VCaP (cell line): ENCODE measurements around the gene TAC1.

Experiments used
- H3K27ac ChIP-seq: fragments of 450-650 bp; 2 replicates; pipeline ENCODE4 v1.5.1; 2017
- CTCF ChIP-seq: fragments of 450-650 bp; conservative IDR thresholded peaks from 2 replicates; pipeline ENCODE4 v1.5.1; 2017; ENCODE audit warnings: mild to moderate bottlenecking, moderate library complexity

The TAC1 gene

GRCh38 chr7:97733276-97734161 is 1.6 kb downstream of the TAC1 start:
- TF ChIP-seq CTCF = no peak
- peak overlapping the region; percentile 16; the same call in 1 of the 2 replicates for H3K27ac ChIP-seq

GRCh38 chr7:97734255-97734654 is 2.4 kb downstream of the TAC1 start:
- TF ChIP-seq CTCF = no peak

GRCh38 chr7:97735075-97735474 is 3.2 kb downstream of the TAC1 start:
- no peak for TF ChIP-seq CTCF

More at GRCh38 chr7:97734255-97734654, 2.4 kb downstream of the TAC1 start:
- H3K27ac ChIP-seq = no peak overlapping the region

GRCh38 chr7:97748482-97748881 is 16.6 kb downstream of the TAC1 start:
- H3K27ac ChIP-seq = no peak overlapping the region
- TF ChIP-seq CTCF = no peak

More at GRCh38 chr7:97735075-97735474, 3.2 kb downstream of the TAC1 start:
- H3K27ac ChIP-seq = no peak overlapping the region

GRCh38 chr7:97751566-97751965 is 19.7 kb downstream of the TAC1 start:
- no peak for TF ChIP-seq CTCF
- peak overlapping the region; percentile 82 for H3K27ac ChIP-seq

- TF ChIP-seq CTCF = no peak
- peak overlapping the region; percentile 82 for H3K27ac ChIP-seq
These were observed 20.3 kb downstream of the TAC1 start for GRCh38 chr7:97752215-97752614.

- TF ChIP-seq CTCF = no peak
- no peak overlapping the region for H3K27ac ChIP-seq
These were observed 25.9 kb downstream of the TAC1 start for GRCh38 chr7:97757824-97758223.
